Activated CD4-positive, CD25-positive, alpha-beta regulatory T cell treated with anti-CD3 and anti-CD28 coated beads, Interleukin-2, amount 50 U/mL, for 72 hours (primary cell): ENCODE data around the gene GPATCH11.

Experiments used
- DNase-seq: peaks from one replicate; pipeline ENCODE4 v3.0.0; 2021

GPATCH11 gene

DNA sequence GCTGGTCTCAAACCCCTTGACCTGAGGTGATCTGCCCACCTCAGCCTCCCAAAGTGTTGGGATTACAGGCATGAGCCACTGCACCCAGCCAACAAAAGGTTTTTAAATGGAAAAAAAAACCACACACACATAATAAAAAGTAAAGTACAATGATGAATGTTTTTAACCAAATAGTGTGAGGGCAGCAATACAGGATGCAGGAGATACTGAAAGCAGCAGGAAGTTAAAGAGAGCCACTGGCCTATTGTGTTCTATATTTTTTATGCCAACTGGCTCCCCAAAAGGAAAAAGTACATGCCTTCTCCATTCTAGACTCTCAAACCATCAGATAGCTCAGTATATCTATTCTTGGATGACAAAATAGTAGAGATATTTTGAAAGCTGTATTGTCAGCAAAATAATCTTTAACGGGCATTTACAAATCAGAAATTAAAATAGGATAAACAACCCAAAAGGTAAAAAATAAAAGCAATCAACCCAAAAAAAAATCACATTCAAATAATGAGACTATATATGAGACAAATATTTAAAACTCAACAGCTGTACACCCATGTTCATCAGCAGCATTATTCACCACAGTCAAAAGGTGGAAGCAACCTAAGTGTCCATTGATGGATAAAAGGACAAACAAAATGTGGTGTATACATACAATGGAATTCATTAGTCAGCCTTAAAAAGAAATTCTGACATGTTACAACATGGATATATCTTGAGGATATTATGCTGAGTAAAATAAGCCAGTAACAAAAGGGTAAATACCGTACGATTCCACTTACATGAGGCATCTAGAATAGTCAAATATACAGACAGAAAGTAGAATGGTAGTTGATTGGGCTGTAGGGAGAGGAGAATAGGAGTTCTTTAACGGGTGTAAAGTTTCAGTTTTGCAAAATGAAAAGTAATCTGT is 26.2 kb downstream of the GPATCH11 start:
- no peak for DNase-seq

DNA sequence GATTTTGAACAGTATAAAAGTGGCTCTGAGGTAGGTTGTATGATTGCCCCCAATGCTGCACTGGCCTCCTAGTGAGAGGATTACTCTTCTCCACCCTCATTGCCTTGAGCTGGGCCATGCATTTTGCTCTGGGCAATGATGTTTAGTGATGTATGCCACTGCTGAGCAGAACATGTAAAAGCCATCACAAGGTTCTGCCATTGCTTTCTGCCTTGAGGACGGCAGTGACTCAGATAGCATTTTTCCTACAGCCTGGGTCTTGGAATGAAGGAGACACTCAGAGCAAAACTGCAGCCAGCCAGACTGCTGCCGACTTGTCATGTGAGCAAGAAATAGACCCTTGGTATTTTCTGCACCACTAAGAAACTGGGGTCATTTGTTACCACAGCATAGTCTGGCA is 27.6 kb downstream of the GPATCH11 start:
- no peak for DNase-seq

DNA sequence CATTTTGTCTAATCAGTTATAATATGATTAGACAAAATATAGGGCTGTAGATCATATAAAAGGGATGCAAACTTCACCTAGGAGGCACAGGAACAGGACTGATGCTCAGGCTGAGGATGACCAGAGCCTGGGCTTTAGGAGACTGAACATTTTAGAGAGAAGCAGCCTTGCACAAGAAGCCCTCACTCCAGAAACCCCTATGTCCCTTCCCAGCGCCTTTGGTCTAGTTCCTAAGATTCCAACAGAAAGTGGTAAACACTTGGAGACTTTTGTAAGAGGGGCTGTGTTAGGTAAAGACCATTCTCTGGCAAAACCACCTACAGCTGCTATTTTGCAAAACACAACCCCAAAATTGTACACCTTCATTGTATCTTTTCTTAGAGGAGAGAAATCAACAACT is 33.2 kb downstream of the GPATCH11 start:
- DNase-seq: no peak

DNA sequence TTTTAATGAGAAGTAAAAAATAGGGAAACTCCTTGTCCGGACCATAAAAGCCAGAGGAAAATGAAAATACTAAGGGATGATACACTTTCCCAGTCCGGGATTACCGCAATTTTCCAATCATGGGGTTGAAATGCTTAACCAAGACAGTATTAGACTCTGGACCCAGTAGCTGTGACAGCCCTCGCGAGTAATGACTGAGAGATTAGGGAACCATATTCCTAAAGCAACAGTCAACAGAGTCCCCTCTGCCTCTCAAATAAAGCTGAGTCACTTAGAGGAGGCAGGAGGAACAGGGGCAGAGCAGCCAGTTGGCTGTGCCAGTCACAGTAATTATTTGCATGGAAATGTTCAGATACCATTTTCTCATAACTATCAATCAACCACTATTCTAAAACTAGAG is 34.8 kb downstream of the GPATCH11 start:
- DNase-seq: no peak

DNA sequence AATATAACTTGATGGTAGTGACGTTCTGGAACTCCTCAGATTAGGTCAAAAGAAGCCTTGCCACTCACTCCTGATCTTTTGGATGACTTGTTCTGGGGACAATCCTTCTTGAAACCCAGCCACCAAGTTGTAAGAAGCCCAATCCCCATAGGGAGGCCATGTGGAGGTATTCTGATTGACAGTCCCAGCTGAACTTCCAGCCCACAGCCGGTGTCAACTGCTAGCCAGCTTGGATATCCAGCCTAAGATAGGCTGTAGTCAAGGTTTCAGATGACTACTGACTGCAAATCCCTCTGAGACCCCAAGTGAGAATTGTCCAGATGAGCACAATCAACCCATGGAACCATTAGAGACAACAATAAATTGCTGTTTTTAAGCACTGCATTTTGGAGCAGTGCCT is 41.1 kb downstream of the GPATCH11 start:
- DNase-seq: no peak

DNA sequence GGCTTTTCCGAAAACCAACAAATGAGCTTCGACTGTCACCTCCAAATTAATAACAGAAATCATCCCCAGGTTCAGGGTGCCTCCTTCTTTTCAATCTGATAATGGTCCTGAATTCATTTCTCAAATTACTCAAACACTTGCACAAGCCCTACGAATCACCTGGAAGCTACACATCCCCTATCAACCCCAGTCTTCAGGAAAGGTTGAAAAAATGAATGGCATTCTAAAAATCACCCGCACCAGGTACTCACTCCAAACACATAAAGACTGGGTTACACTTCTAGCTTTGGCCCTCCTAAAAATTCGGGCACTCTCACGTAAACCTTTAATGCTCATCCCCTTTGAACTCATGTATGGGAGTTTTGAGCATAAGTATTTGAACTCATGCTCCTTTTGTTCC is 48.6 kb downstream of the GPATCH11 start:
- no peak for DNase-seq

DNA sequence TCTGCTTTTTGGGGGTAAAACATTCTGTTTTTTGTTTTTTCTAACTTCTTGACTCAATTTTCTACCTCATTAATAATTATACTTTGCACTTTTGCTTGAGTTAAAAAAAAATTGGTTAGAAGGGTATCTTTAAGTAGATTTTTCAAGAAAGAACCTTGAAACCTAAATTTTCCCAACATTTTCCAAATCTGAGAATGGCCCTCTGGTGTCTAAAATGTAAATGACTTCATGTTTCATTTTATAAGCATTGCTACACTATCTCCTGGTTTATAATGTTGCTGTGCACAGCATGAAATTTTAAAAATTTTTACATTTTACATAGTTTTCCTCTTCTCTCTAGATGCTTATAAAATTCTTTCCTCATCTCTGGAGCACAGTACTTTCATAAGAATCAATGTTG is 58.2 kb downstream of the GPATCH11 start:
- DNase-seq: no peak

DNA sequence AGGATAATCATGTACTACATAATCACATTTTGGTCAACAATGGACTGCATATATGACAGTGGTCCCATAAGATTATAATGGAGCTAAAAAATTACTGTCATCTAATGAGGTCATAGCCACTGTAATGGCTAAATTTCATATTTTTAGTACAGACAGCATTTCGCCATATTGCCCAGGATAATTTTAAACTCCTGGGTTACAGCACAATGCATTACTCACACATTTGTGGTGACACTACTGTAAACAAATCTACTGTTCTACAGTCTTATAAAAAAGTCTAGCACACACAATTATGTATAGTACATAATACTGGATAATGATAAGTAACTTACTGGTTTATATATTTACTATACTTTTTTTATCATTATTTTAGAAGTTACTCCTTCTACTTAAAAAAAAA is 59.7 kb downstream of the GPATCH11 start:
- DNase-seq: no peak

DNA sequence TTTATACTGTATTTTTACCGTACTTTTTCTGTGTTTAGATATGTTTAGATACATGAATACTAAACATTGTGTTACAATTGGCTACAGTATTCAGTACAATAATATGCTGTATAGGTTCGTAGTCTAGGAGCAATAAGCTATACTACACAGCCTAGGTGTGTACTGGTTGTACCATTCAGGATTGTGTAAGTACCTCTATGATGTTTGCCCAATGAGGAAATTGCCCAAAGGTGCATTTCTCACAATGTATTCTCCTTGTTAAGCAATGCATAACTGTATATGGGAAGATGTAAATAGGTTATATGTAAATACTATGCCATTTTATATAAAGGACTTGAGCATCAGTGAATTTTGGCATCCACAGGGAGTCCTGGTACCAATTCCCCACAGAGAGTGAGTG is 61.7 kb downstream of the GPATCH11 start:
- DNase-seq: no peak

DNA sequence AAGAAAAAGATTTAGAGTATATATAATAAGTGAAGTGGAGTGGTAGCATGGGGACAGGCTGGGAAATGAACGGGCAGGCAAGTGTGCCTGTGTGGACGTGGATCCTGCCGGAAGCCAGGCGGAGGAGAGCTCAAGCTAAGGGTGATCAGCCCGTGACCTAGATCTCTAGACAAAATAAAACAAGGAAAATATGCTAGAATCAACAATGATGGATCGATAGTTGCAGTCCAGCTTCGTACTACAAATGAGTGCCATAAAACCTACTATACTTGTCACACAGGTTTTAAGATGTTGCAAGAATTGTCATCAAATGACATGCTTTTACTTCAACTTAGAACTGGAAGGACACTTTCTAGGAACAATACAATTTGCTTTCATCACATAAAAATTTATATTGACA is 64.0 kb downstream of the GPATCH11 start:
- DNase-seq: no peak
